Panc1 (cell line): ENCODE measurements around the gene RPS6KL1. TPM values are rescaled to one million over a fixed set of nuclear protein-coding genes. Genes with fewer than 3 reads are reported as not detected.

Experiments
- ATAC-seq: fragments of 200-7000 bp; cut with Tn5 transposase; 2 replicates; pipeline ENCODE4 v1.9.1; 2020; ENCODE audit warnings: mild to moderate bottlenecking, moderate library complexity
- BruUV-seq: library from RNA; stranded (reverse); fragments of 400-500 nt; replicated peaks from 2 replicates; lab custom pipeline; 2021; lab: Mats Ljungman, UMichigan
- CTCF ChIA-PET: fragments of 300-600 bp; sonication (Branson Sonifier 250); formaldehyde crosslinking; loops from one replicate; lab custom pipeline; 2022; ENCODE audit warnings: antibody characterized with exemption; lab: Charles Lee
- POLR2A ChIA-PET: fragments of 300-600 bp; sonication (Branson Sonifier 250); formaldehyde crosslinking; loops from one replicate; lab custom pipeline; 2022; ENCODE audit warnings: antibody characterized with exemption; lab: Charles Lee
- DNase-seq: peaks from one replicate; pipeline ENCODE4 v3.0.0-alpha.2; 2010; ENCODE audit warnings: low read depth, low spot score
- H3K27ac ChIP-seq: 2 replicates; pipeline ENCODE4 v1.5.1; 2011; ENCODE audit warnings: mild to moderate bottlenecking, low read length, inconsistent platforms
- H3K27me3 ChIP-seq: fragments of 200-500 bp; sonication (Bioruptor generic); 2 replicates; pipeline ENCODE4 v1.6.0; 2014; ENCODE audit warnings: low read length, inconsistent platforms; ENCODE audit not compliant: control insufficient read depth, insufficient read depth
- H3K36me3 ChIP-seq: fragments of 200-500 bp; sonication (Bioruptor generic); 2 replicates; pipeline ENCODE4 v1.5.1; 2014; ENCODE audit warnings: inconsistent platforms, mild to moderate bottlenecking, low read length, moderate library complexity; ENCODE audit not compliant: control insufficient read depth, insufficient read depth
- H3K4me1 ChIP-seq: 2 replicates; pipeline ENCODE4 v1.5.1; 2011; ENCODE audit warnings: inconsistent platforms, mild to moderate bottlenecking, low read length, moderate library complexity; ENCODE audit not compliant: control insufficient read depth, insufficient read depth
- H3K4me3 ChIP-seq, 2 experiments: 2 replicates each; pipeline ENCODE4 v1.5.1; 2011 to 2012; ENCODE audit warnings: low read depth in 2 of 2, low read length in 2 of 2, mild to moderate bottlenecking in 2 of 2, inconsistent platforms in 1 of 2, moderate library complexity in 1 of 2
- H3K9me3 ChIP-seq: fragments of 200-500 bp; sonication (Bioruptor generic); 2 replicates; pipeline ENCODE4 v1.5.1; 2014; ENCODE audit warnings: low read depth, mild to moderate bottlenecking, inconsistent platforms, low read length, moderate library complexity; ENCODE audit not compliant: control insufficient read depth, insufficient read depth
- POLR2AphosphoS5 ChIP-seq: IDR thresholded peaks from 2 replicates; pipeline ENCODE4 v1.6.1; 2012; ENCODE audit warnings: mild to moderate bottlenecking, low read depth, low read length, moderate library complexity
- SIN3A ChIP-seq: IDR thresholded peaks from 2 replicates; pipeline ENCODE4 v1.6.1; 2012; ENCODE audit warnings: low read depth, mild to moderate bottlenecking, low read length, moderate library complexity, borderline replicate concordance; ENCODE audit not compliant: insufficient read depth
- TCF7L2 ChIP-seq: IDR thresholded peaks from 2 replicates; pipeline ENCODE4 v1.6.1; 2011; ENCODE audit warnings: mild to moderate bottlenecking, low read depth, low read length, inconsistent platforms
- in situ Hi-C: cut with HindIII; loops from 2 replicates; pipeline ENCODE4 v1.10.0; 2016; ENCODE audit warnings: low sequenced_read_pairs, low pct_unique_long_range_greater_than_20kb
- intact Hi-C: fragments of 100-400 bp; cut with micrococcal nuclease; formaldehyde crosslinking; loops from one replicate; pipeline ENCODE4 v1.10.0; 2022; ENCODE audit not compliant: unreplicated experiment
- total RNA-seq: library from RNA; stranded (reverse); gene quantifications from one replicate; pipeline ENCODE4 v1.2.1, GENCODE V29; 2021; ENCODE audit not compliant: unreplicated experiment
- TF ChIP-seq, protein P1 (sequence below), 2 experiments: IDR thresholded peaks; 2 replicates each; pipeline ENCODE4 v1.6.1; 2011 to 2012; ENCODE audit warnings: low read depth in 2 of 2, control low read depth in 1 of 2, low read length in 1 of 2, mild to moderate bottlenecking in 1 of 2, moderate library complexity in 1 of 2; ENCODE audit not compliant: insufficient read depth in 1 of 2
- TF ChIP-seq, protein P2 (sequence below): fragments of 450-650 bp; IDR thresholded peaks from 2 replicates; pipeline ENCODE4 v1.5.1; 2017; ENCODE audit warnings: mild to moderate bottlenecking

RPS6KL1 gene
- total RNA-seq, 1 experiment from 2014 or later, result 14.9 TPM

DNA sequence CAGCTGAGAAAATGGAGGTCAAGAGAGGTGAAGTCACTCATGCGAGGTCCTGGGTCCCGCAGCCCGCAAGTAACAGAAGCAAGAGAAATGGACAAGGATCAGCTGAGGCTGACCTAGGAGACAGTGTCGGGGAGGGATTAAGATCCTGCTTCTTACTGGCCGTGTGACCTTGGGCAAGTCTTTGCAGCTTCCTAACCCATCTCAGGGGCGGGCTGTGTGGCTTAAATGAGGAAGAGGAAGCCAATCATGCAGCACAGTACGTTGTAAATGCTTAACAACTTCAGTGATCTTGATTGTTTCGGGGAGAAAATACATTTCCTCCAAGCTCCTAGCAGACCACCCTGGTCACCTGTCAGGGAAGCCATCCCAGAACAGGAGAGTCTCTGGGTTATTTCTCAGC lies 39.4 kb upstream of the RPS6KL1 start:
- no peak for TF ChIP-seq SIN3A
- H3K27ac ChIP-seq, result no peak overlapping the region
- intact Hi-C loops (no loop called here), in situ Hi-C loops (no loop called here)
- no peaks in the 10 kb centered on the region for H3K36me3 ChIP-seq
- BruUV-seq, result no TSS peak
- no peaks in the 10 kb centered on the region for H3K27me3 ChIP-seq
- no peaks in the 10 kb centered on the region for H3K9me3 ChIP-seq
- no peak for DNase-seq
- ChIA-PET POLR2A (no interaction called here), CTCF (no interaction called here)
- H3K4me1 ChIP-seq, result no peaks in the 10 kb centered on the region
- ATAC-seq, result no peak
- H3K4me3 ChIP-seq, result no peak overlapping the region

DNA sequence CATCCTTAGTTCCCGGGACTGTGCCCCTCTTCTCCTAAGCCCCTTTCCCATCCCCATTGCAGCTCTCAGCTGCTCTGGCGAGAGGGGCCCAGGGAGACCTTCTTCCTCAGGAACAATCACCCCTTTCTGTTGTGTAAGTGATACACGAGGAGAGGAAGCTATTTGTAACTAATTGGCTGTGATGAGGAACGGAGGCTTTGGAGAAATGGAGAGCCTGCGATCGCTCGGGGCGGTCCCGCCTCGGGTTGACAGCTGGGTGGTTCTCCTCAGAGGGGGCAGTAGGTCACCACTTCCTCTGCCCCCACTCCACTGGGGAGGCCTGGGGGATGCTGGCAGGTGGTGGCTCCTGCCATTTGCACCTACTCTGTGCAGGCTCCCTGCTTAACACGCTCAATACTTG lies 39.0 kb upstream of the RPS6KL1 start:
- H3K27me3 ChIP-seq, result no peaks in the 10 kb centered on the region
- in situ Hi-C loops, result no loop called here
- H3K36me3 ChIP-seq, result no peaks in the 10 kb centered on the region
- no peak for DNase-seq
- H3K9me3 ChIP-seq, result no peaks in the 10 kb centered on the region
- no peaks in the 10 kb centered on the region for H3K4me1 ChIP-seq
- no peak for ATAC-seq
- POLR2A ChIA-PET, result no interaction called here
- H3K27ac ChIP-seq, result no peak overlapping the region
- BruUV-seq, result no TSS peak
- CTCF ChIA-PET, result no interaction called here
- intact Hi-C loops, result no loop called here
- TF ChIP-seq, protein P1, sequence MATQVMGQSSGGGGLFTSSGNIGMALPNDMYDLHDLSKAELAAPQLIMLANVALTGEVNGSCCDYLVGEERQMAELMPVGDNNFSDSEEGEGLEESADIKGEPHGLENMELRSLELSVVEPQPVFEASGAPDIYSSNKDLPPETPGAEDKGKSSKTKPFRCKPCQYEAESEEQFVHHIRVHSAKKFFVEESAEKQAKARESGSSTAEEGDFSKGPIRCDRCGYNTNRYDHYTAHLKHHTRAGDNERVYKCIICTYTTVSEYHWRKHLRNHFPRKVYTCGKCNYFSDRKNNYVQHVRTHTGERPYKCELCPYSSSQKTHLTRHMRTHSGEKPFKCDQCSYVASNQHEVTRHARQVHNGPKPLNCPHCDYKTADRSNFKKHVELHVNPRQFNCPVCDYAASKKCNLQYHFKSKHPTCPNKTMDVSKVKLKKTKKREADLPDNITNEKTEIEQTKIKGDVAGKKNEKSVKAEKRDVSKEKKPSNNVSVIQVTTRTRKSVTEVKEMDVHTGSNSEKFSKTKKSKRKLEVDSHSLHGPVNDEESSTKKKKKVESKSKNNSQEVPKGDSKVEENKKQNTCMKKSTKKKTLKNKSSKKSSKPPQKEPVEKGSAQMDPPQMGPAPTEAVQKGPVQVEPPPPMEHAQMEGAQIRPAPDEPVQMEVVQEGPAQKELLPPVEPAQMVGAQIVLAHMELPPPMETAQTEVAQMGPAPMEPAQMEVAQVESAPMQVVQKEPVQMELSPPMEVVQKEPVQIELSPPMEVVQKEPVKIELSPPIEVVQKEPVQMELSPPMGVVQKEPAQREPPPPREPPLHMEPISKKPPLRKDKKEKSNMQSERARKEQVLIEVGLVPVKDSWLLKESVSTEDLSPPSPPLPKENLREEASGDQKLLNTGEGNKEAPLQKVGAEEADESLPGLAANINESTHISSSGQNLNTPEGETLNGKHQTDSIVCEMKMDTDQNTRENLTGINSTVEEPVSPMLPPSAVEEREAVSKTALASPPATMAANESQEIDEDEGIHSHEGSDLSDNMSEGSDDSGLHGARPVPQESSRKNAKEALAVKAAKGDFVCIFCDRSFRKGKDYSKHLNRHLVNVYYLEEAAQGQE (IDR thresholded peaks at IDR 0.05; ENCODE audit: insufficient read depth in 1 of 2, low read depth in 2 of 2, low read length in 1 of 2), result no peak
- TF ChIP-seq TCF7L2 (no peak), POLR2AphosphoS5 (no peak), SIN3A (no peak)
- TF ChIP-seq, protein P2, sequence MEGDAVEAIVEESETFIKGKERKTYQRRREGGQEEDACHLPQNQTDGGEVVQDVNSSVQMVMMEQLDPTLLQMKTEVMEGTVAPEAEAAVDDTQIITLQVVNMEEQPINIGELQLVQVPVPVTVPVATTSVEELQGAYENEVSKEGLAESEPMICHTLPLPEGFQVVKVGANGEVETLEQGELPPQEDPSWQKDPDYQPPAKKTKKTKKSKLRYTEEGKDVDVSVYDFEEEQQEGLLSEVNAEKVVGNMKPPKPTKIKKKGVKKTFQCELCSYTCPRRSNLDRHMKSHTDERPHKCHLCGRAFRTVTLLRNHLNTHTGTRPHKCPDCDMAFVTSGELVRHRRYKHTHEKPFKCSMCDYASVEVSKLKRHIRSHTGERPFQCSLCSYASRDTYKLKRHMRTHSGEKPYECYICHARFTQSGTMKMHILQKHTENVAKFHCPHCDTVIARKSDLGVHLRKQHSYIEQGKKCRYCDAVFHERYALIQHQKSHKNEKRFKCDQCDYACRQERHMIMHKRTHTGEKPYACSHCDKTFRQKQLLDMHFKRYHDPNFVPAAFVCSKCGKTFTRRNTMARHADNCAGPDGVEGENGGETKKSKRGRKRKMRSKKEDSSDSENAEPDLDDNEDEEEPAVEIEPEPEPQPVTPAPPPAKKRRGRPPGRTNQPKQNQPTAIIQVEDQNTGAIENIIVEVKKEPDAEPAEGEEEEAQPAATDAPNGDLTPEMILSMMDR, result no peak
- H3K4me3 ChIP-seq, result no peak overlapping the region

DNA sequence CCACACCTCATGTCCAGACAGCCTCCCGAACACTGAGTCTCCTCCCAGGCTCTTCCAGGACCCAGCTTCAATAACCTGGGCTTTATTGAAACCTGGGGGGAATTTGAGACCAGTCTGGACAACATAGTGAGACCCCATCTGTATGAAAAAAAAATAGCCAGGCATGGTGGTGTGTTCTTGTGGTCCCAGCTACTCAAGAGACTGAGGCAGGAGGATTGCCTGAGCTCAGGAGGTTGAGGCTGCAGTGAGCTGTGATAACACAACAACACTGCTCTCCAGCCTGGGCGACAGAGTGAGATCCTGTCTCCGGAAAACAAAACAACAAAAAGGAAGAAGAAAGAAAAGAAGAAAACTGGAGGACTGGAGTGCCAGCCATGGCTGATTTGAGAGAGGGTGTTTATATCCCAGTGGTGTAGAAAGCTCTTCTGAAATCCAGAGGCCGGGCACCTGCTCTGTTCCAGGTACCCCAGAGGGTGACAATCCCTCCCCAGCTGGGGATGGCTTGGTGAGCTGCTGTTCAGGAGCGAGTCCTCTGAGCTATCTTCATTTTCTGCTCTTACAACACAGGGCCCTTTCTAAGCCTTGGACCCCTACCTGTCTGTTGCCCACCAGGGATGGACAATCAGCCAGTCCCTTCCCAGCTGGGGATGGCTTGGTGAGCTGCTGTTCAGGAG lies 38.3 kb upstream of the RPS6KL1 start:
- BruUV-seq, result no TSS peak
- DNase-seq, result no peak
- intact Hi-C loops, result no loop called here

More for the DNA sequence above, 38.3 kb upstream of the RPS6KL1 start:
- in situ Hi-C loops, result no loop called here
- TF ChIP-seq, protein P2, result no peak
- TF ChIP-seq SIN3A (no peak), TCF7L2 (no peak), POLR2AphosphoS5 (no peak)
- TF ChIP-seq, protein P1 (IDR thresholded peaks at IDR 0.05; ENCODE audit: insufficient read depth in 1 of 2, low read depth in 2 of 2, low read length in 1 of 2), result no peak
- CTCF ChIA-PET, result no interaction called here
- POLR2A ChIA-PET, result no interaction called here
- ATAC-seq, result no peak
- H3K27me3 ChIP-seq, result no peaks in the 10 kb centered on the region
- no peaks in the 10 kb centered on the region for H3K9me3 ChIP-seq
- no peak overlapping the region for H3K4me3 ChIP-seq
- H3K36me3 ChIP-seq, result no peaks in the 10 kb centered on the region
- H3K27ac ChIP-seq, result no peak overlapping the region
- no peaks in the 10 kb centered on the region for H3K4me1 ChIP-seq
